ENCODE results near the gene DUOX2.

DNA sequence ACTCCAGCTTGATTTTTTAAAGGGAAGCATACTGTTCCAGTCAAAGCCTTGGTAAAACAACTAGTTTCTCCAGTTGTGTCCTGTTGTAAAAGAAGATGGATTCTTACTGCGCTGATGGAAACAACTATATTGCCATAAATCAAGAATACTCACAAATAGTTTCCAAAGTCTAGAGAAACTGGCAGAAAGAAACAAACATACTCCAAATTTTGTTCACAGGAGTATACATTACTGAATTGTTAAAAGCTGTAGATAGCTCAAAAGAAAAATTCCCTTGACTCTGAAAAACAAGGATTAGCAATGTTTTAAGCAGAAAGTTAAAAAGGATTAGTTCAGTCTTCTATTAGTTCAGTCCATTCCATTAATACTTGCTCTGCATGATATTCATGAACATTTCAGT, 63.4 kb downstream of the DUOX2 start:
- no peak for TF ChIP-seq TCF12 (IDR thresholded peaks at IDR 0.05; ENCODE audit: low read depth, low read length)
- no peak for TF ChIP-seq POLR2A (IDR thresholded peaks at IDR 0.05; ENCODE audit: control extremely low read depth in 1 of 2, low read depth in 2 of 2, low read length in 2 of 2)
- TF ChIP-seq, protein P1, sequence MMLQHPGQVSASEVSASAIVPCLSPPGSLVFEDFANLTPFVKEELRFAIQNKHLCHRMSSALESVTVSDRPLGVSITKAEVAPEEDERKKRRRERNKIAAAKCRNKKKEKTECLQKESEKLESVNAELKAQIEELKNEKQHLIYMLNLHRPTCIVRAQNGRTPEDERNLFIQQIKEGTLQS (IDR thresholded peaks at IDR 0.05; ENCODE audit: insufficient read depth, low read depth, low read length): no peak
- TF ChIP-seq, protein P2, sequence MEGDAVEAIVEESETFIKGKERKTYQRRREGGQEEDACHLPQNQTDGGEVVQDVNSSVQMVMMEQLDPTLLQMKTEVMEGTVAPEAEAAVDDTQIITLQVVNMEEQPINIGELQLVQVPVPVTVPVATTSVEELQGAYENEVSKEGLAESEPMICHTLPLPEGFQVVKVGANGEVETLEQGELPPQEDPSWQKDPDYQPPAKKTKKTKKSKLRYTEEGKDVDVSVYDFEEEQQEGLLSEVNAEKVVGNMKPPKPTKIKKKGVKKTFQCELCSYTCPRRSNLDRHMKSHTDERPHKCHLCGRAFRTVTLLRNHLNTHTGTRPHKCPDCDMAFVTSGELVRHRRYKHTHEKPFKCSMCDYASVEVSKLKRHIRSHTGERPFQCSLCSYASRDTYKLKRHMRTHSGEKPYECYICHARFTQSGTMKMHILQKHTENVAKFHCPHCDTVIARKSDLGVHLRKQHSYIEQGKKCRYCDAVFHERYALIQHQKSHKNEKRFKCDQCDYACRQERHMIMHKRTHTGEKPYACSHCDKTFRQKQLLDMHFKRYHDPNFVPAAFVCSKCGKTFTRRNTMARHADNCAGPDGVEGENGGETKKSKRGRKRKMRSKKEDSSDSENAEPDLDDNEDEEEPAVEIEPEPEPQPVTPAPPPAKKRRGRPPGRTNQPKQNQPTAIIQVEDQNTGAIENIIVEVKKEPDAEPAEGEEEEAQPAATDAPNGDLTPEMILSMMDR (IDR thresholded peaks at IDR 0.05; ENCODE audit: control extremely low read depth in 1 of 3, insufficient read depth in 1 of 3, low read depth in 1 of 3, low read length in 3 of 3): no peak
- no peak for TF ChIP-seq TAF7 (optimal IDR thresholded peaks at IDR 0.05; ENCODE audit: borderline replicate concordance, low read depth, low read length)
- no peak for TF ChIP-seq TBP (IDR thresholded peaks at IDR 0.05; ENCODE audit: low read depth, low read length)
